GM18907 (cell line): ENCODE measurements around the gene GLCCI1.
A peak's percentile ranks its signal among the peaks of the same experiment; 100 is the strongest.
"Not testable (repeated sequence)": the region's sequence is repeated elsewhere in the genome, so short reads cannot be mapped to it uniquely, and the experiment has no call there.

ENCODE experiments used
- ATAC-seq: cut with Tn5 transposase; IDR thresholded peaks from one replicate; pipeline ENCODE4 v1.9.1; 2021; ENCODE audit warnings: mild to moderate bottlenecking, moderate library complexity; ENCODE audit not compliant: unreplicated experiment

Gene GLCCI1

DNA sequence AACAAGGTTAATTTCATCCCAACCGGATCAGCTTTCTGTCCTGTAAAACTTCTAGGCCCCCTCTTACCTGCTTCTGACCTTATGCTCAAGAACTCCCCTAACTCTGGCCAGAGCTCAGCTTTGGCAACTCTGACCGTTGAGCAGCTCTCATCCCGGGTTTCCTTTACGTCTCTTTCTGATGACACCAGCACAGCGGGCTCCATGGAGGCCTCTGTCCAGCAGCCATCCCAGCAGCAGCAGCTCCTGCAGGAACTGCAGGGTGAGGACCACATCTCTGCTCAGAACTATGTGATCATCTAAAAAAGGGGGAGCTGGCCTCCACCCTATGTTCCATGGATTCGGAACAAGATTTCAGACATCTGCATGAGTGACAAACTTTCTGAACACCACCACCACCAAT lies 117.6 kb downstream of the GLCCI1 start:
- ATAC-seq = no peak

DNA sequence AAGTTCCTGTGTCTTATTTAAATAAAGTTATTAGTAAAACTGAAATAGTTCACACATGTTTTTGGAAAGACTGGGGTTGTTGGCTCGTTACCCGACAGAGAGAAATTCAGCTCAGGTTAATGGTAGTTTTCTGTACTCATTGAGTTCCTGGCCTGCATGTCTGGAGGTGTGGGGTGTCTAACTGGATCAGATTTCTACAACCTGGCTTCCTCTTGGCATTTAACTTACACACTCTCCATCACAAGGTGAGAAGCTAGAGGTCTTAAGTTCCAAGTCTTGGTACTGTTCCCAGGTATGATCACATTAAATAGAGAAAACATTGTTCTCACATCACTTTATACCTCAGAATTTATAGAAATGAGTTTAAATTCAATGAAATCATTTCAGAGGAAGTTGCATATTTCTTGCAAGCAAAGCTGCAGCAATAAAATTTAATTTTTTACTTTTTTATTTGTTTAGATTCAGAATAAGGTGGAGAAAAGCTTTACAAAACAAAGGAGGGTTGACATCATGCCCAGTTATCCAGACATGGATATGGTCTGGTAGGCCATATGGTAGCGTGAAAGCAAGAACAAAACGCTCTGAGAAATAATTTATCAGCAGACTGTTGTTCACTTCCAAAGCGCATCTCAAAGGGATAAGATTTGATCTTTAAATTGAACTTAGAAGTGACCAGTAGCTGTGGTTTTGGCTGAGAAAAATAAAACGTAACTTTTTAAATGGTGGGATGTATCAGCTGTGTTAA lies 120.6 kb downstream of the GLCCI1 start:
- ATAC-seq = no peak

DNA sequence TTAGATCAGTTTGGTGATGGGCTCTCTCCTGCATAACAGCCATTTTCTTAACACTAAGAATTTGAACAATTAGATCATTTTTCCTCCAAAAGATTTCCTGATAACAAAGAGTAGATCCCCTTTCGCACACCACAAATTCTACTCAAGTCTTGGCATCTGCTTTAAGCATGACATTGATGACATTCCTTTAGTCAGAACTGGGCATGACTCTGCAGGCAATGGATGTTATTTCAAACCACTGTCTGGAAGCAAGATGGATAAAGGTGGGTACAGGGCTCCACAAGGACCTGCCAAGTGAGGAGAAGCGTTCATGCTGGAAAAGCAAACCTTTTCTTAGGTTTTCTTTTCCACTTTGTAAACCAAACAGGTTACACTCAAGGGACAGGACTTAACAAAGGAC lies 123.5 kb downstream of the GLCCI1 start:
- ATAC-seq = no peak

DNA sequence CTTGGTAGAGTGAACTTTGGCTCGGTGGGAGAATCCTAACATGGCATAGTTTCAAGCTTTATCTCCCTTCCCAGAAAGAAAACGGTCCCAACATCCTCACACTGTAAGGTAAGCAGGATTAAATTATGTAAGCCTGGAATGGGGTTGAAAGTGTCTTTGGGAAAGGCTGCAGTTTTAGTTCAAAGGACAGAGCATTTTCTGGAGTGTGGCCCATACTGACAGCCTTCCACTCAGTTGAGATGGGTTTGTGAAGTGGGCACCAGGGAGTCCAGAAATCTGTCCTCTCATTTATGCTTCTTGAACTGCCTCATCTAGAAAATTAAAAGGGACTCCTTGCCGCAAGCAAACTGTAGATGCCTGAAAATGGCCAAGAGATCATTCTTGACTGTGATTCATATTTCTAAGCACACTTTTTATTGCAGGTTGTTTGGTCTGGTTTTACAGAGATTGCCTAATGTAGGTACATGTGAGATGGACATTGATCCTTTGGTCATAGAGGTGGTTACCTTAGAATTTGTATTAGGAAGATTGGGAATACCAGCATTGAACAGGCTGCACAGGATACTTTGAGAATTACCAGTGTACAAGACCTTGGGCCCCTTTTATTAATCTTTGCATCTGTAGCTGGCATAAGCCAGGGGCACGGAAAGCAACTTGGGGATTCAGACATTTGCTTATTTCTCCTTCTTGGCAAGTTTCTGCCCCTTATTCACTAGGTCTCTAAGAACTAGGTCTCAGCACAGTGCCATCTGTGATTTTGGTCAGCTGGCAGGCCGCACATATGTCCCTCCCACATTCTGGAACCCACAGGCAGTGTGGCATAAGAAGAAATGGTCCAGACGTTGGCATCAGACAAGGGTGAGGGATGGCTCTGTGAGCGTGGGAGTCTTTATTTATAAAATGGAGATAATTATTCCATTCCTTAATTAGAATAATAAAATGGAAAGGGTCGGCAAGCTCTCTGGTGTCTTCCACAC lies 125.9 kb downstream of the GLCCI1 start:
- ATAC-seq = no peak

DNA sequence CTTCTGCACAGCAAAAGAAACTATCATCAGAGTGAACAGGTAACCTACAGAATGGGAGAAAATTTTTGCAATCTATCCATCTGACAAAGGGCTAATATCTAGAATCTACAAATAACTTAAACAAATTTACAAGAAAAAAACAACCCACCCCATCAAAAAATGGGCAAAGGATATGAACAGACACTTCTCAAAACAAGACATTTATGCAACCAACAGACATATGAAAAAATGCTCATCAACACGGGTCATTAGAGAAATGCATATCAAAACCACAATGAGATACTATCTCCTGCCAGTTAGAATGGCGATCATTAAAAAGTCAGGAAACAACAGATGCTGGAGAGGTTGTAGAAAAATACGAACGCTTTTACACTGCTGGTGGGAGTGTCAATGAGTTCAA lies 132.7 kb downstream of the GLCCI1 start:
- not testable (repeated sequence) for ATAC-seq

DNA sequence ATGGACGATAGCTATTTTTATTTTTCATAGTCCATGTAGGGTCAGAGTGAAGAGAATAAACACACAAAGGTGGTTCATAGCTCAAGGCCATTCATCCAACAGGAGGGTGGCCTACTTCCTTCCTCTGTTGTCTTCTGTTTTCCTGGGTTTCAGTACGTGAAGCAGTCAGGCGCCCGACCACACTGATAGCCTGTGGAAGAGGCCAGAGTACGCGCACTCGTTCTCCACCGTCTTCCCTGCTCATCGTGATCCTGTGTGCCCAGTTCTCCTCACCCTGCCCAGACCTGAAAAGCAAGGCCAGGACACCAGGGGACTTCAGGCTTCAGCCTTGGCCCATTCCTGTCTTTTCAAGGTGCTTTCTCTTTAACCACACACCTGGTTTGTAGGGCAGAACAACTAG lies 134.7 kb downstream of the GLCCI1 start:
- no peak for ATAC-seq

DNA sequence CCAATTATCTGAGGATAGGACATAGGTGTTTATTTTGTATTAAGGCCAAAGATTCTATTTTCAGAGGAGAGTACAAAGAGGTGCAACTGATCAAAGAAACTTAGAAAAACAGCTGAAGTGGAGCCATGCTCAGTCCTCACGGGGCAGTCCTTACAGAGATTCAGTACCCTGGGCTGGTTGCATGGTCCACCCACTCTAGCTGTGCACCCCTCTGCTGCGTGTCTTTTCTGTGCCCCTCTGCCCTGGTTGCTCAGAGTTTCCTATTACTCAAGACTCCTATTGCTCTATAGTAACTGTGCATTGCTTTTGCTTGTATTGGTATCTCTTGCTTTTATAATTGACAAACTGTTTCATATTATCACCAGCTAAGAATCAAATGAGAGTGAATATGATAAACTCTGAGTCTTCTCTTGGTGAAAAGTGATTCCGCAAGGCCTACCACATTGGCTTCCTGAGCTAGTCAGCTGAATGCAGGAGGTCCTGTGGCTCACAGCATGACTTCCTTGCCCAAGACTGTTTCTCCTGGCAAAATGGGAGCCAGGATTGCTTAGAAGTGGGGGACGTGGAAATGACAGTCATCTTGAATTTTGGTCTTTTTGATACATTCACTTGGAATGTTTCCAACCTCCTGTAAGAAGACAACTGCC lies 137.0 kb downstream of the GLCCI1 start:
- ATAC-seq = no peak

DNA sequence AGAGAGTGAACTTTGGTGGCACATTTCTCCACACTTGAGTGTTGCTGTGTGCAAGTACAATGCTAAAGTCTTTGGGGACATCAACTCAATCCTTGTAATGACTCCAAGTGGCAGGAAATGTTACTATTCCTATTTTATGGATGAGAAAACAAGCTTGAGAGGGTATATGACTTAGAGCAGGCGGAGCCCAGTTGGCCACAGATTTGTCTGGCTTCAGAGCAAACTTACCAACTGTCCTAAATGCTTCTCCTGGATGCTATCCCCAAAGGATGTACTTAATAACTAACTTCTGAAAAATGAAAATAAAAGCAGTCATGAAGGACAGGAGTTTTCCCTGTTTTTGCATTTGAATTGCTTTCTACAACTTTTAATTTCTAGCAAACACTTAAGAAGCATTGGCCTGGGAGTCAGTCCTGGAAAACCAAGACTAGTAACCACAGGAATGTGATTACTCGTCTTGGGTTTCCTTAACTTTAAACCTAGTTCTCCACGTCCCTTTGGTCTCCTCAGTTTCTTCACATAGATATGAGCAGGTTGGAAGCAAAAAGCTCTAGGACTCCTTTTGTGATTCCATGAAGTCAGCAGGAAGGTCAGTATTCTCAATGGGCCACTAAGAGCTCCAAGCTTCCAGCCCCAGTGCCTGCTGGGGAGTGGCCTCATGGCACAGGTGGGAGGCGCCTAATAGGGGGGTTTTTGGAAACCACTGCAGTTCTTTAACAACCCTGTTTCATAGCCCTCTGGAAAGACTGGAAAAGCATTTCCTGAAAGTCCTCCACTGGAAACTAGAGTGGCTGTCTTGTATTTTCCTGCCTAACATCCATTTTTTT lies 140.8 kb downstream of the GLCCI1 start:
- ATAC-seq = no peak

DNA sequence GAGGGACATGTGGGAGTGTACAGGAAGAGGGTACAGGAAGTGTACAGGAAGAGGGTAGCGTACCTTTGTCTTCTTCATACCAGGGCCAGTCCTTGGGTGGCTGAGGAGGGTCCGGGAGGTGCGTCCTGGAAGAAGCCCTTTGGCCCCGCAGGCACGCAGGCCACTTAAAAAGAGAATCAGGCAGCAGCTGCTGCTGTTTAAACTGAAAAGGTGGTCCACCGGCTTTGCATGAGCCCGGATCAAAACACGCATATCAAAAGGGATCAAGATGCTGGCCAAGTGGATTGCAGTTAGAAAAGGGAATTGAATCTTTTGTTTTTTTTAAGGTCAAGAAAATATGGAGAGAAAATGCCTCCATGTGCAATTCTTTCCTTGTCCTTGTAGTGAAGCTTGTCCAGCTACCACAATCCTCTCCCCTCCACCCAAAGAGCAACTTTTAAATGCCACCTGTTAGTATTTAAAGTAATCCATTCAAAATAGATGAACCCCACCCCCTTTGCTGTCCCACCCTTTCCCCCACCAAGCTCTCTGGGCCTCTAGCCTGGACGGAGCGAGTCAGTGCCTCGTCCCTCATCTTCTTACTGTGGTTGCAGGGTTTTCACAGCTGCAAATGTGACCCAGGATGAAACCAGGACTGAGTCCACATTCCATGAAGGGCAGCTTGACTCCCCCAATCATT lies 142.8 kb downstream of the GLCCI1 start:
- no peak for ATAC-seq

DNA sequence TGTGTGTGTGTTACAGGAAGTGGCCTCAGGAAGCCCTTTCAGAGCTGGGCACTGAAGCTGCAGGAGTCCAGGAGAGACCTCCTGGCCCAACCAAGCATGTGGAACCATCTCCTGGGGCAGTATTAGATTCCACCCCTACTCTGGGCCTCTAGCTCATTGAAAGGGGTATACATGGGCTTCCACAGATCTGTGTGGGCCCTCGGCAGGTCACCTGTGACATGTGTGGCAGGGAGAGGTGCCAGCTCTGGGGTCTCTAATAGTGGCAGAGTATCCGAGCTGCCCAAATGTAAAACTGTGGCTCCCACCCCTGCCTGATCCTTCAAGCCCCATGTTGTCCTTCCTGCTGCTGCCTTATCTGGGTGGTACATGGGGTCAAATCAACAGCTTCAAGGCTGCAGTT lies 144.1 kb downstream of the GLCCI1 start:
- no peak for ATAC-seq

DNA sequence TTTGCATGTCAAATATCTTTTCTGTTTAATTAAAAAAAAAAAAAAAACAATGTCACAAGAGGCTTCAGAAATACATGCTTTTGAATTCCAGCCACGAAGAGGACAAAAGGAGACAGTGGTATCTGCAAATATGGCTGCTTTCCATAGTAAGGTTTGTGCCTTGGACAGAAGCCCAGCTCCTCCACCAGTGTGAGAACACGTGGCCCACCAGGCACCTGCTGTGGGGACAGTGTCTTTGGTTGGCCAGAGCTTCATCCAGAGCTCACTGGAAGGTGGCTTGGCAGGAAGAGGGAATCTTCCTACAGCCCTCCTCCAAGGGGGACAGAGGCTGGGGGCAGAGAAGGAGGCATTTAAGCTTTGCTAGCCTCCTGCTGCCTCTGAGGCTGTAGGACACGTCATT lies 144.6 kb downstream of the GLCCI1 start:
- ATAC-seq = no peak

DNA sequence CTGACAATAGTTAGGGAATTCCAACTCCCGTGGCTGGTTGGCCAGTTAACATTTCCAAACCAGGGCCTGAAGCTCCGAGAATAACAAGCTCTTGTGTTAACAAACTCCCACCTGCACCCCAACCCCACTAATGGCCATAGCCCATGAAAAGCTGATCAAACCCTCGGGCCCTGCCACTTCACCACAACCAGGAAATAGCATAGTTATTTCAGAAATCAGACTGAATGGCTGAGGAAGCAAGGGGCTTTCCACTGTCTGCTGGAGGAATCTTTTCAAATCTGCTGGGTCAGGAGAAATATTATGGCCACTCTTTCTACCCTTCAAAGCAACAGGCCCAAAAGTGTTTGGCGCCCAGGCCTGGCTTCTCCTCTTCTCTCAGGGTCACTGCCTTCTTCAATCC lies 145.6 kb downstream of the GLCCI1 start:
- peak; percentile 32 for ATAC-seq

DNA sequence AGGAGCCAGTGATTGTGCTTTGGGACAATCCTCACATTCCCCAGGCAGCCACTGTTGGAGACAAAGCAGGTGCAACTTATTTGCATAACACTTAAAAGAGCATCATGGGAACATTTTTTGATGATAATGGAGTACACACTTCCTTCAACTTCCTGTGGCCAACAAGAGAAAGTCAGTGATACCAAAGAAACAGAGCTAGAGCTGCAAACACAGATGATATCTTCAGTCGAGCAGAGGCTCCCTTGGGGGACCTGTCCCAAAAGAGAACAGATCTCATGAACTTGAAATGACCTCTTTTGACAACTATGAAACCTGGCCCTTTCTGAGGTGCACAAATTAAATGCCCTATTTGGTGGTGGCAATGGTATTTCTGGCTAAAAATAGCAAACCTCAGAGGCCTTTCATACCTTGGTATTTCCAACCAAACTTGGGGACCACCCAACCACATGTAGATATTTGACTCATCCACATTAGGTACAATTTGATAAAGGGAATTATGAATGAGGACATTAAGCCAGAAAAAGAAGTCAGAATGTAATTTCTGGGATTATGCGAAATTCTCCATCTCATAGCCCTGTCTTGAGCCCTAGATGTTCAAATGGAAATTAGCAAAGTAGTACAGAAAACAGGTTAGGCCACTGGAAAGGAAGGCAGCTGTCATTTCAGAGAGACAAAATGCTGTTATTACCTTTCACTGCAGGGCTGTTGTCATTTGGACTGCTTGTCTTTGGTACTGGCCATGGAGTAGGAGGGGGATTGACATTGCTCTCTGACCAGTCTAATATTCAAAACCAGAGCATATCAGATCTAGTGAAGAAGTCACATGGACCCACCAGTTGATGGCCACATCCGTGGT lies 147.2 kb downstream of the GLCCI1 start:
- peak; percentile 94 for ATAC-seq

DNA sequence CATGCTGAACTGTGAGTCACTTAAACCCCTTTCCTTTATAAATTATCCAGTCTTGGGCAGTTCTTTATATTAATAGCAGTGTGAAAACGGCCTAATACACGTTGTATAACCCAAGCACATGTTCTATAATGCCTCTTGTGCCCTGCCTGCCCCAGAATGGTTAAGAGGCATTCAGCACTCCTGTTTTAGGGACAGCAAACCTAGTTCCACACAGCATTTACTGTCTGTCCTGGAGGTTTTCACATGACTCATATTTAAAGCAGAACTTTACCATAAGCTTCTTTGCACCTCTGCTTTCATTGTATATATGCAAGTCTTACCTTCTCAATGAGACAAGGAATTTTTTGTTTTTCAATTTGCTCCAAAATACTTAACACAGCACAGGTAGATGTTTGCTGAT lies 148.6 kb downstream of the GLCCI1 start:
- ATAC-seq = no peak

DNA sequence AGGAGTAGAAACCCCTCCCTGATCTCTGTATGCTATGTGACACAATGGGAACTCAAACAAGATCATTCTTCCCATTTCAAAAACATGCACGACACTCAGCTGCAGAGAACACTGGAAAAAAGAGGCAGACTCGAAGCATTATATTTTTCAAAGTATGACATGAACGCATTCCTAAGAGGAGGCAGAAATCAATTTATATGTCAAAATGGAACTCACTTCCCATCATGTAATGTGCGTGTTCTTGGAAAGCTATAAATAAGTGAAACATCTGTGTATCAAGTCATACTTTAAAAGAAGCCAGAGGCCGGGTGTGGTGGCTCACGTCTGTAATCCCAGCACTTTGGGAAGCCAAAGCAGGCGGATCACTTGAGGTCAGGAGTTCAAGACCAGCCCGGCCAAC lies 150.7 kb downstream of the GLCCI1 start:
- ATAC-seq = no peak

DNA sequence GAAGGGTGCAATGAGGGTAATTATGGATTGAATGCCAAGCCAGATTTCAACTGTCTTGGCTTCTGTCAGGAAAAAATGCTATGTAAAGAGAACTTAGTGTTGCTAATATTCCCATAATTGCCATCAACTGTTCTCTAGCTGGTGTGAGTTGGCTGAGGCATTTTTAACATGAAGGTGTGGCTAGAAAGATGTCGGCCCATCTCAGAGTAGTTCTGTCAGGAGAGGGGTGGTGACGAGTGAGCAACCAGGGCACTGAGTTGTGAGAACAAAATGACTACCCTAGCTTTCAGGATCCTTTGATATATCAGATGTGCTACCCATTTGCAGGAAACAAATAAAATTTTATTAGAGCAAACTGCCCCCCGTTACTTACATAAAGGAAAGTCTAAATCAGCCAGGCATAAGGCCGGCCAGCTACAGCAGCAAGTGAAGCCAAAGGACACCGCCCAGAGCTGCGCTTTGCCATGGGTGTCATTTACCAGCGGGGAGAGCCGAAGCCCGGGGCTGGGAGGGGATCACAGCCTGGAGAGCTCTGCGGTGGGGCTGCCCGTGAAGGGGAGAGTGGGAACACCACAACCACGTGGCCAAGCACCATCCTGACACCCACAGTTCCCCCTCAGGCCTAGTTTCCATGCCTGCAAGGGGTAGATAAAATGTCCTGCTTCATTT lies 151.9 kb downstream of the GLCCI1 start:
- no peak for ATAC-seq

DNA sequence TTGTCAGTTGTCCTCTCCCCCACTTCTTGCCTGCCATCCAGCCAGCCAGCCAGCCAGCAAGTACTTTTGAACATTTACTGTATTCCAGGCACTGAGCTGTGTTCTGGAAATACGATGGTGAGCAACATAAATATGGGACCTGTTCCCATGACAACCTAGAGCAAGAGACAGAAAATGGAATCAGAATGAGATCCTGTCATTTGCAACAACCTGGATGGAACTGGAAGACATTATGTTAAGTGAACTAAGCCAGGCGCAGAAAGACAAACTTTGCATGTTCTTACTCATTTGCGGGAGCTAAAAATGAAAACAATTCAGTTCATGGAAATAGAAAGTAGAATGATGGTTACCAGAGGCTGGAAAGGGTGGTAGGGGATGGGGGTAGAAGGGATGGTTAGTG lies 152.6 kb downstream of the GLCCI1 start:
- no peak for ATAC-seq

DNA sequence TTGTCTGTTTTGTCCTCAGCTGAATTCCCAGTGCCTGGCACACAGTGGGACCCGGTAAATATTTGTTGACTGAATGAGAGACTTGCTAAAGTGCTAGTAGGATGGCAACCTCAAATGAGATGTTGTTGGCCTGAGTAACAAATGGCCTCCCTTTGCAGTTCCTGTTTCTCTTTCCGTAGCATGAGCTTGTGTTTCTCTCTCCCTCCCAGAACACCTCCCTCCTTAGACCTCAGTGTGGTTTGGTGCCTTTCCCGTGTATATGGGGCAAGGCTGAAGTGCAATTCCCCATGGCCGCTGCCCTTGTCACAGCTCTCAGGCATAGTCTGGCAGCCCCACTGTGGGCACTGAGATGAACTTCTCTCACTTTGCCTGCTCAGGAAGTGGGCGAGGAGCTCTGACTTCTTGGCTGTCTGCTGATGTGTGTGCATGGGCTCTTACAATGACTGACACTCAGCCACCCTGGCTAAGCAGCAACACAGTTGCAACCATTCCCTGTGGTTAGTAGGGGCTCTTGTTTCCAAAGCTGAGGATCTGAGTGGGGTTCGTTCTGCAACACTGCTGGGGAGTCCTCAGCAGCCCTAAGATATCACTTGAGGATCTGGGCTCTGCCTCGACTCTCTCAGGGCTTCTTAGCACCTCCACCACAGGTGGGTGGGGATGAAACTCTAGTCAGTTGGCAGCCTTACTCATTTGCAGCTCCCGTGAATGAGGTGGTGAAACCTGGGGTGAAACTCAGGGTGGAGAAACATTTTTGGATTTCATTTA lies 157.3 kb downstream of the GLCCI1 start:
- peak; percentile 89 for ATAC-seq
